ENCODE data around the gene GPR34.
"Not testable (repeated sequence)": the region's sequence is repeated elsewhere in the genome, so short reads cannot be mapped to it uniquely, and the experiment has no call there.

GPR34 gene

GRCh38 chrX:41688835-41689234 lies at the start of gene GPR34:
GPR34 (plus strand) TSS chrX:41688973; CDS start chrX:41695634, 6,661 bp downstream.
- DNase-seq (ENCODE audit: low read depth), result no peak

- DNase-seq (ENCODE audit: low read depth), result not testable (repeated sequence)
Observed at GRCh38 chrX:41646201-41646600, 42.6 kb upstream of the GPR34 start.

- DNase-seq (ENCODE audit: low read depth), result no peak
Observed at GRCh38 chrX:41653125-41653524, 35.6 kb upstream of the GPR34 start.

- no peak for DNase-seq (ENCODE audit: low read depth)
Observed at GRCh38 chrX:41655101-41655500, 33.7 kb upstream of the GPR34 start.

GRCh38 chrX:41655631-41656030 lies 33.1 kb upstream of the GPR34 start:
- no peak for DNase-seq (ENCODE audit: low read depth)

- no peak for DNase-seq (ENCODE audit: low read depth)
Observed at GRCh38 chrX:41661366-41662095, 27.2 kb upstream of the GPR34 start.

- DNase-seq (ENCODE audit: low read depth), result no peak
Observed at GRCh38 chrX:41664375-41664901, 24.3 kb upstream of the GPR34 start.

GRCh38 chrX:41664908-41665307 lies 23.9 kb upstream of the GPR34 start:
- DNase-seq (ENCODE audit: low read depth), result no peak

GRCh38 chrX:41665686-41666085 lies 23.1 kb upstream of the GPR34 start:
- DNase-seq (ENCODE audit: low read depth), result no peak

GRCh38 chrX:41666251-41666650 lies 22.5 kb upstream of the GPR34 start:
- DNase-seq (ENCODE audit: low read depth), result no peak

- DNase-seq (ENCODE audit: low read depth), result no peak
Observed at GRCh38 chrX:41667631-41668030, 21.1 kb upstream of the GPR34 start.

GRCh38 chrX:41670112-41670511 lies 18.7 kb upstream of the GPR34 start:
- no peak for DNase-seq (ENCODE audit: low read depth)

- no peak for DNase-seq (ENCODE audit: low read depth)
Observed at GRCh38 chrX:41671082-41671481, 17.7 kb upstream of the GPR34 start.

- DNase-seq (ENCODE audit: low read depth), result no peak
Observed at GRCh38 chrX:41672643-41673042, 16.1 kb upstream of the GPR34 start.

- DNase-seq (ENCODE audit: low read depth), result not testable (repeated sequence)
Observed at GRCh38 chrX:41676361-41676760, 12.4 kb upstream of the GPR34 start.

- DNase-seq (ENCODE audit: low read depth), result no peak
Observed at GRCh38 chrX:41677183-41678060, 11.4 kb upstream of the GPR34 start.

GRCh38 chrX:41684138-41684537 lies 4.6 kb upstream of the GPR34 start:
- no peak for DNase-seq (ENCODE audit: low read depth)

- DNase-seq (ENCODE audit: low read depth), result no peak
Observed at GRCh38 chrX:41684940-41685339, 3.8 kb upstream of the GPR34 start.

GRCh38 chrX:41686788-41687187 lies 2.0 kb upstream of the GPR34 start:
- DNase-seq (ENCODE audit: low read depth), result no peak

GRCh38 chrX:41688156-41688555 lies 617 bp upstream of the GPR34 start:
- DNase-seq (ENCODE audit: low read depth), result no peak

- no peak for DNase-seq (ENCODE audit: low read depth)
Observed at GRCh38 chrX:41689711-41690110, 938 bp downstream of the GPR34 start.

GRCh38 chrX:41692162-41692749 lies 3.5 kb downstream of the GPR34 start:
- DNase-seq (ENCODE audit: low read depth), result no peak

GRCh38 chrX:41693024-41693423 lies 4.3 kb downstream of the GPR34 start:
- no peak for DNase-seq (ENCODE audit: low read depth)
